Renal pelvis (tissue), 4 donors: ENCODE data around the gene ARHGAP27. TPM values are rescaled to one million over a fixed set of nuclear protein-coding genes. Genes with fewer than 3 reads are reported as not detected.
"Not testable (repeated sequence)": the region's sequence is repeated elsewhere in the genome, so short reads cannot be mapped to it uniquely, and the experiment has no call there.

Source experiments
- DNase-seq: peaks from one replicate; pipeline ENCODE4 v3.0.0-alpha.2; 2013
- polyA plus RNA-seq, 3 donors: library from polyadenylated mRNA; unstranded; fragments of 120-200 nt; gene quantifications; one replicate each; pipeline ENCODE4 v1.2.1, GENCODE V29; 2013; ENCODE audit not compliant: insufficient read length in 3 of 3

The ARHGAP27 gene
- polyA plus RNA-seq, 3 donors, result 15.7 to 21.7 (median 20.4) TPM

GRCh38 chr17:45447650-45448049 lies 15.0 kb upstream of the ARHGAP27 start:
- DNase-seq, result not testable (repeated sequence)

- not testable (repeated sequence) for DNase-seq
Measured at GRCh38 chr17:45446872-45447625, 14.4 kb upstream of the ARHGAP27 start.

GRCh38 chr17:45445901-45446743 lies 13.5 kb upstream of the ARHGAP27 start:
- DNase-seq, result not testable (repeated sequence)

GRCh38 chr17:45444856-45445820 lies 12.5 kb upstream of the ARHGAP27 start:
- not testable (repeated sequence) for DNase-seq

- not testable (repeated sequence) for DNase-seq
Measured at GRCh38 chr17:45444301-45444700, 11.6 kb upstream of the ARHGAP27 start.

GRCh38 chr17:45443371-45444260 lies 10.9 kb upstream of the ARHGAP27 start:
- not testable (repeated sequence) for DNase-seq

GRCh38 chr17:45441526-45442310 lies 9.0 kb upstream of the ARHGAP27 start:
- DNase-seq, result no peak

GRCh38 chr17:45440839-45441515 lies 8.3 kb upstream of the ARHGAP27 start:
- DNase-seq, result not testable (repeated sequence)

- DNase-seq, result no peak
Measured at GRCh38 chr17:45440161-45440778, 7.6 kb upstream of the ARHGAP27 start.

- DNase-seq, result no peak
Measured at GRCh38 chr17:45438931-45439610, 6.4 kb upstream of the ARHGAP27 start.

- no peak for DNase-seq
Measured at GRCh38 chr17:45437465-45438283, 5.0 kb upstream of the ARHGAP27 start.

GRCh38 chr17:45436625-45437464 lies 4.2 kb upstream of the ARHGAP27 start:
- DNase-seq, result no peak

- DNase-seq, result no peak
Measured at GRCh38 chr17:45436161-45436560, 3.5 kb upstream of the ARHGAP27 start.

GRCh38 chr17:45435481-45435880 lies 2.8 kb upstream of the ARHGAP27 start:
- no peak for DNase-seq

GRCh38 chr17:45433159-45433535 lies 477 bp upstream of the ARHGAP27 start:
- DNase-seq, result no peak
